GM21717 (cell line): ENCODE measurements around the gene UTS2R.

Experiments used
- ATAC-seq: cut with Tn5 transposase; IDR thresholded peaks from one replicate; pipeline ENCODE4 v1.9.1; 2021; ENCODE audit warnings: mild to moderate bottlenecking, moderate library complexity; ENCODE audit not compliant: unreplicated experiment

Gene UTS2R

GRCh38 chr17:82371333-82372248, at the start of gene UTS2R:
TSS of gene UTS2R (plus strand) at chr17:82371765. CDS start at chr17:82374325, 2,560 bp downstream.
- no peak for ATAC-seq

- ATAC-seq = no peak
Measured at GRCh38 chr17:82321947-82322466, 49.6 kb upstream of the UTS2R start.

- ATAC-seq = no peak
Measured at GRCh38 chr17:82322526-82323453, 48.8 kb upstream of the UTS2R start.

- ATAC-seq = no peak
Measured at GRCh38 chr17:82323514-82324234, 47.9 kb upstream of the UTS2R start.

GRCh38 chr17:82324566-82325285, 46.8 kb upstream of the UTS2R start:
- ATAC-seq = no peak

GRCh38 chr17:82325286-82326180, 46.0 kb upstream of the UTS2R start:
- no peak for ATAC-seq

GRCh38 chr17:82327289-82327688, 44.3 kb upstream of the UTS2R start:
- no peak for ATAC-seq

- ATAC-seq = no peak
Measured at GRCh38 chr17:82327757-82328140, 43.8 kb upstream of the UTS2R start.

GRCh38 chr17:82328141-82328993, 43.2 kb upstream of the UTS2R start:
- no peak for ATAC-seq

GRCh38 chr17:82328994-82329507, 42.5 kb upstream of the UTS2R start:
- no peak for ATAC-seq

GRCh38 chr17:82329683-82330321, 41.8 kb upstream of the UTS2R start:
- no peak for ATAC-seq

GRCh38 chr17:82330322-82331239, 41.0 kb upstream of the UTS2R start:
- no peak for ATAC-seq

- ATAC-seq = no peak
Measured at GRCh38 chr17:82331345-82331939, 40.1 kb upstream of the UTS2R start.

- no peak for ATAC-seq
Measured at GRCh38 chr17:82332669-82333278, 38.8 kb upstream of the UTS2R start.
